ENCODE data around the gene CLCN5. TPM values are rescaled to one million over a fixed set of nuclear protein-coding genes. Genes with fewer than 3 reads are reported as not detected.

CLCN5 gene
- total RNA-seq, 1 donor from 2014 or later = 3.3 TPM

DNA sequence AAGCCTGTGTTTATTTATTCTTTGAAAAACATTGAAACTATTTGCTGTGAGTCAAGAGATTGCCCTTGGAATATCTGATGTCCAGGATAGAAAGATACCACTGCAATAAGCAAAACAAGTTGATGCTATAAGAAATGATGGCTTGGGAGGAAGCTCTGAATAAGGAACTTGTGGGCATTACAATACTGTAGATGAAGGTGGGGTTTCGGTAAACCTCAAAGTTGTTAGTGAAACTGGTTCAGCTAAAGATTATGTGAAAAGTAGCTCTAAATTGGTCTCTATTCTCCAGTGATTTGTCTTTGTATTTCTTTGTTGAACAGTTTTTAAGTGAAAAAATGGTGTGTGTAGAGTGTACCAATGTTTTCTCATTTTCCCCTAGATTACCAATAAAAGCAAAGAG lies 149.7 kb downstream of the CLCN5 start:
- H3K4me3 ChIP-seq (ENCODE audit: low read depth, low read length) = no peak overlapping the region
- TF ChIP-seq, protein P1, sequence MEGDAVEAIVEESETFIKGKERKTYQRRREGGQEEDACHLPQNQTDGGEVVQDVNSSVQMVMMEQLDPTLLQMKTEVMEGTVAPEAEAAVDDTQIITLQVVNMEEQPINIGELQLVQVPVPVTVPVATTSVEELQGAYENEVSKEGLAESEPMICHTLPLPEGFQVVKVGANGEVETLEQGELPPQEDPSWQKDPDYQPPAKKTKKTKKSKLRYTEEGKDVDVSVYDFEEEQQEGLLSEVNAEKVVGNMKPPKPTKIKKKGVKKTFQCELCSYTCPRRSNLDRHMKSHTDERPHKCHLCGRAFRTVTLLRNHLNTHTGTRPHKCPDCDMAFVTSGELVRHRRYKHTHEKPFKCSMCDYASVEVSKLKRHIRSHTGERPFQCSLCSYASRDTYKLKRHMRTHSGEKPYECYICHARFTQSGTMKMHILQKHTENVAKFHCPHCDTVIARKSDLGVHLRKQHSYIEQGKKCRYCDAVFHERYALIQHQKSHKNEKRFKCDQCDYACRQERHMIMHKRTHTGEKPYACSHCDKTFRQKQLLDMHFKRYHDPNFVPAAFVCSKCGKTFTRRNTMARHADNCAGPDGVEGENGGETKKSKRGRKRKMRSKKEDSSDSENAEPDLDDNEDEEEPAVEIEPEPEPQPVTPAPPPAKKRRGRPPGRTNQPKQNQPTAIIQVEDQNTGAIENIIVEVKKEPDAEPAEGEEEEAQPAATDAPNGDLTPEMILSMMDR (conservative IDR thresholded peaks at IDR 0.05; ENCODE audit: low read depth, low read length) = no peak
- no peak for DNase-seq (ENCODE audit: low read depth)

DNA sequence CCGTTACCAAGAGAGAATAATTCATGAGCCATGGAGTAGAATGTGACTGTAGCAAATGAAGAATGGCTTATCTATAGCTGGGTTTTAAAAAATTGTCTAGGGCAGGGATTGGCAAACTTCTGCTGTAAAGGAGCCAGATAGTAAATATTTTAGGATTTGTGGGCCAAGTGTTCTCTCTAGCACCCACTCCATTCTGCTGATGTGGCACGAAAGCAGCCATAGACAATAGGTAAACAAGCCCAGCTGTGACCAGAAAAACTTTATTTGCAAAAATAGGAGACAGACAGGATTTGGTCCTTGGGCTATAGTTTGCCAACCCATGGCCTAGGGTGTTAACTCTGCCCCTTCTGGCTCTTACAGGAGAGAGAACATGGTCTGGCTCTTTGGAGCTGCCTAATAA lies 151.2 kb downstream of the CLCN5 start:
- TF ChIP-seq, protein P1 (conservative IDR thresholded peaks at IDR 0.05; ENCODE audit: low read depth, low read length) = no peak
- no peak for DNase-seq (ENCODE audit: low read depth)
- H3K4me3 ChIP-seq (ENCODE audit: low read depth, low read length) = no peak overlapping the region

DNA sequence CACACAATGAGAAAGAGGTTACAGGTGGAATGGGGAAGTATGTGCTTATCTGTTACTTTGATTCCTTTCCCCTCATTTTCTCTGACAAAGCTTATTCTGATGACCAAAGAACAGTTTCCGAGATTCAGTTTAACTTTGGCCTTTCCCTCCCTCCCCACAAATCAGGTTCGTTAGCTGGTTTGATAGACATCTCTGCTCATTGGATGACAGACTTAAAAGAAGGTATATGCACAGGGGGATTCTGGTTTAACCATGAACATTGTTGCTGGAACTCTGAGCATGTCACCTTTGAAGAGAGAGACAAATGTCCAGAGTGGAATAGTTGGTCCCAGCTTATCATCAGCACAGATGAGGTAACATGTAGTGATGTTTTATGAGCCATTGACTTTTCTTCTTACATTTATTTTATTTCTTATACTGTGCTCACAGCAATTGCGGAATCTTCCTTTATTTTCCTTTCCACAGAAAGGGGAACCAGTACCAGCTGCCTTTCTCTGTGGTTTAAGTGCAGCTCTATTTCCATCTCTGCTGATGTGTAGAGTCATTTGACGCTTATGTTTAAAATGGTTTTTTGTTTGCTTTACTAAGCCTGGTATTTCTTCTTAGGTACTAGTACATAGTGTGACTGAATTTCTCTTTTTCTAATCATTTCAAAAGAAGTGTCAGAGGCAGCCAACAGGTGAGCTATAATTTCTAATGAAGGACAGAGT lies 153.4 kb downstream of the CLCN5 start:
- TF ChIP-seq, protein P1 (conservative IDR thresholded peaks at IDR 0.05; ENCODE audit: low read depth, low read length) = no peak
- H3K4me3 ChIP-seq (ENCODE audit: low read depth, low read length) = no peak overlapping the region
- no peak for DNase-seq (ENCODE audit: low read depth)

DNA sequence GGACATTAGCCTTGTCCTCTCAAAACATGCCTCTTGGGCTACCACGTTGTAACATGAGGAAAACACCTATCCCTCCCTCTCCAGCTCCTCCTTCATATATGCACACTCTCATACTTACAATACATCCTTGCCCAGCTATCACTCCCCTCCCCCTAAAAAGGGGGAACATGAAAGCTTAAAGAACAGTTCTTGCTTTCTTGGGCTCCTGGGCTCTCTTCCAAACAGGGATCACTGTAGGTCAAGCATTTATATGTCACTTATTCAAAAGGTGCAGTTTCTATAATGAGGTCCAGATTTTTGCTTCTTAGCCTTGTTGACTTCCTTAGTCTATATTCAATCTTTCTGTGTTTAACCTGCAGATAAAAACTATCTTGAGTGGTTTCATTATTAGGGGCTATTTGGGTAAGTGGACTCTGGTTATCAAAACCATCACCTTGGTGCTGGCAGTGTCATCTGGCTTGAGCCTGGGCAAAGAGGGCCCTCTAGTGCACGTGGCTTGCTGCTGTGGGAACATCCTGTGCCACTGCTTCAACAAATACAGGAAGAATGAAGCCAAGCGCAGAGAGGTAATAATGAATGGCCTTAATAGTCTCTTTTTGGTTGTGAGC lies 159.0 kb downstream of the CLCN5 start:
- TF ChIP-seq, protein P1 (conservative IDR thresholded peaks at IDR 0.05; ENCODE audit: low read depth, low read length) = peak; percentile 62
- DNase-seq (ENCODE audit: low read depth) = no peak
- H3K4me3 ChIP-seq (ENCODE audit: low read depth, low read length) = no peak overlapping the region

DNA sequence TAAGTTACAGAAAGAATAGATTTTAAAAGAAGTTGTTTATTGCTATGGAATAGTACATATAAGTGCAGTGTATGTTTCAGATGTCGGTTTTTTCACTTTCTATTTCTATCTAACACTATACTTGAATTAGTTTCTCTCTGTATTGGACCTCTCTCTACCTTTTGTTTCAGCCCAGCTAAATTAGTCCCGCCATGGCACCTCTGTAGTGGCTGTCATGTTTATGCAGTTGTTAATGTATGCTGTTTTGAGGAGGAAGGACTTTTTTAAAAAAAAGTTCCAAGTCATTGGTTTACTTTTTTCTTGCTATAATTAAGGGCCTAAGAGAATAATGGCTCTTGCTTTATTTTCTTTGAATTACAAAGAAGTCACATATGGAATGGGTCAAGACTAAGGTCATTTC lies 160.3 kb downstream of the CLCN5 start:
- TF ChIP-seq, protein P1 (conservative IDR thresholded peaks at IDR 0.05; ENCODE audit: low read depth, low read length) = no peak
- DNase-seq (ENCODE audit: low read depth) = no peak
- H3K4me3 ChIP-seq (ENCODE audit: low read depth, low read length) = no peak overlapping the region

DNA sequence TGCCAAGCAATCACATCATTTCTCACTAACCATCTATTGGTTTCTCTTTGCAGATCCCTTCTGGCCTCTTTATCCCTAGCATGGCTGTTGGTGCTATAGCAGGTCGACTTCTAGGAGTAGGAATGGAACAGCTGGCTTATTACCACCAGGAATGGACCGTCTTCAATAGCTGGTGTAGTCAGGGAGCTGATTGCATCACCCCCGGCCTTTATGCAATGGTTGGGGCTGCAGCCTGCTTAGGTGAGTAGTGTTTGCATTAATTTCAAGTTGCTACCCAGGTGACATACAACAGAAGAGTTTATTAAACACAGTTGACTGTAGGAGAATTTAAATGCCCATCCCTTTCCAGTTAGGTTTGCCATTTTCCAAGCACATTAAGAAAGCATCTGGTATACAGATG lies 166.2 kb downstream of the CLCN5 start:
- TF ChIP-seq, protein P1 (conservative IDR thresholded peaks at IDR 0.05; ENCODE audit: low read depth, low read length) = no peak
- no peak overlapping the region for H3K4me3 ChIP-seq (ENCODE audit: low read depth, low read length)
- DNase-seq (ENCODE audit: low read depth) = no peak

DNA sequence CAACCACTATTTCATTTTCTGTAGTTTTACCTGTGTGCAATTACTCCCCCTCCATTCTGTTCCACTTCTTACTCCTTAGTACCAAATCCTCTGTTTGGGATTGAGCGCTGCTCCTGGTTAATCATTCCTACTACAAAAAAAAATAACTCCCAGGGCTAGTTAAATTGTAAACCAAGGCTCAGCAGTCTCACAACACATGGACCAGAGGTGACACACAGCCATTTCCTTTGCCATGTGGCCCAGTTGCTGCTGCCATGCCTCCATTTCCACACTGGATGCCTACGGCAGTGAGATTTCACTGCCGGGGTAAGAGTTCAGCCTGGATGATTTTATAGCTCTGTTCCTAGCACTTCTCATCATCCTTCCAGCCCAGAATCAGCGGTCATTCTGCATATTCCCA lies 171.2 kb downstream of the CLCN5 start:
- DNase-seq (ENCODE audit: low read depth) = no peak
- H3K4me3 ChIP-seq (ENCODE audit: low read depth, low read length) = no peak overlapping the region
- TF ChIP-seq, protein P1 (conservative IDR thresholded peaks at IDR 0.05; ENCODE audit: low read depth, low read length) = no peak
